ENCODE measurements around the gene PCARE.

PCARE gene

DNA sequence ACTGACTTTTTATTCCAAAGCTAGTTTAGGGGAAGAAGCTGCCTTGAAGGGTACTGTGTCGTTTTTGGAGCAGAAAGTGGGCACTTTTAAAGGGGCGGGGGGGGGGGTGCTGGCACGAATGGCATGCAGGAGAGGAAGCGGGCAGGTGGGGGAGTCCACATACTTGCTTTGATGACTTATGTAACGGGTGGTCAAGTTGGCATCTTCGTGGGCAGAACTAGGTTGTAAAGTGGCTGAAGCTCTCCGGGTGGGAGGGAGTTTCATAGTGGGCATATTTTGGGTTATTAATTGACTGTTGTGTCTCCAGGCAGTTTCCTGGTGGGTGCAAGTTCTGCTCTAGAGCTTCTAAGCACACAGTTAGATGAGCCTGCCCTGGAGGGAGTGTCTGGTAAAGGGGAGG, 19.9 kb downstream of the PCARE start:
- Histone ChIP-seq H3K79me1 (ENCODE audit: low read length) (no peaks in the 10 kb centered on the region), H2BK5ac (ENCODE audit: low read length) (peak overlapping the region; percentile 59), H2BK120ac (ENCODE audit: low read depth, low read length) (peak overlapping the region; percentile 15), H3K23ac (ENCODE audit: low read length) (no peak overlapping the region), H4K5ac (ENCODE audit: low read length) (no peak overlapping the region), H3K27ac (ENCODE audit: low read depth, low read length) (peak overlapping the region; percentile 64), H3K18ac (ENCODE audit: low read length) (peak overlapping the region; percentile 94), H3K4me3 (ENCODE audit: low read length) (no peak overlapping the region), H3K9ac (ENCODE audit: low read length) (no peak overlapping the region), H3K56ac (ENCODE audit: low read length) (no peak overlapping the region), H3K4me2 (ENCODE audit: low read length) (no peak overlapping the region), H4K8ac (ENCODE audit: low read depth, low read length) (no peak overlapping the region), H3K79me2 (ENCODE audit: control insufficient read depth, insufficient read depth, low read length) (no peaks in the 10 kb centered on the region), H3K27me3 (ENCODE audit: insufficient read depth, low read length, poor library complexity) (no peaks in the 10 kb centered on the region), H3K36me3 (ENCODE audit: control insufficient read depth, insufficient read depth, low read length) (no peaks in the 10 kb centered on the region), H3K4ac (ENCODE audit: low read depth, low read length) (no peak overlapping the region), H2AK5ac (ENCODE audit: low read length) (peak overlapping the region; percentile 81), H2BK15ac (replicated peaks; ENCODE audit: low read depth) (no peak overlapping the region), H3K4me1 (ENCODE audit: control insufficient read depth, low read depth, low read length) (peaks cover 17% of the 10 kb centered on the region)
- DNase-seq, result no peak
- WGBS (ENCODE audit: extremely low coverage, insufficient coverage, low lambda C conversion rate), result no CpG with 5 or more reads among the region's 7 CpGs

DNA sequence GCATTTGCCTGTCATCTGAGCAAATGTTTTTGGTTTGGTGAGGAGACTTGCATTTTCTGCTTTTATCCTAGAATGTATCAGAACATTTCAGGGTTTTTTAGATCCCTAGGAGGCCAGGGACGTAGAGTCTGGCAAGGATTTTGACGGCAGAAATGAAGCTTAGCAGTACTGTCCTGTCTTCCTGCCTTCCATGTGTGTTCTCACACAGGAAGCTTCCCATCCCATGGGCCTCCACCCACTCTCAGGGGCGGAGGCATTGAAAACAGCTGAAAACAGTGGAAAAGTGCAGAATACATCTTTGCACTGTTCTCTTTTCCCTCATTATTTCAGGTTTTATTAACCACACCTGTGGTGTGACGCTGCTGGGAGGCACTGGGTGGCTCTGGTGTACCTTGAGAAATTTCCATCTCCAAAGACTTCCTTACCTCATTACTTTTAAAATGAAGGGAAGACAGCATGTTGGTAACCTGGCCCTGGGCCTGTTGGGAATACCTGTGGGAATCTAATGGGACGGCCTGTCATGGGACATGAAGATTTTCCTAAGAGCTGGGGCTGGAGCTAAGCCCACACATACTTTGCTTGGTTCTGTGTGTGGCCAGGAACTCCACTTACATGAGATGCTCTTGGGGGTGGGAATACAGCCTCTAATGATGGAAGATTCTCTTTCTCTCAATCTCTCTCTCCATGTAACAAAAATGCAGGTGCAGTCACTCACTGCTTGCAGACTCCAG, 20.5 kb downstream of the PCARE start:
- Histone ChIP-seq H3K4me1 (ENCODE audit: control insufficient read depth, low read depth, low read length) (peaks cover 17% of the 10 kb centered on the region), H4K5ac (ENCODE audit: low read length) (peak overlapping the region; percentile 62), H3K18ac (ENCODE audit: low read length) (peak overlapping the region; percentile 94), H3K27me3 (ENCODE audit: insufficient read depth, low read length, poor library complexity) (no peaks in the 10 kb centered on the region), H3K36me3 (ENCODE audit: control insufficient read depth, insufficient read depth, low read length) (no peaks in the 10 kb centered on the region), H3K9ac (ENCODE audit: low read length) (no peak overlapping the region), H4K8ac (ENCODE audit: low read depth, low read length) (no peak overlapping the region), H2BK5ac (ENCODE audit: low read length) (peak overlapping the region; percentile 62), H2AK5ac (ENCODE audit: low read length) (peak overlapping the region; percentile 37), H3K4me2 (ENCODE audit: low read length) (no peak overlapping the region), H3K23ac (ENCODE audit: low read length) (no peak overlapping the region), H2BK120ac (ENCODE audit: low read depth, low read length) (peak overlapping the region; percentile 15), H3K79me1 (ENCODE audit: low read length) (no peaks in the 10 kb centered on the region), H2BK15ac (replicated peaks; ENCODE audit: low read depth) (no peak overlapping the region), H3K56ac (ENCODE audit: low read length) (peak overlapping the region; percentile 77), H3K27ac (ENCODE audit: low read depth, low read length) (peak overlapping the region; percentile 64), H3K79me2 (ENCODE audit: control insufficient read depth, insufficient read depth, low read length) (no peaks in the 10 kb centered on the region), H3K4me3 (ENCODE audit: low read length) (no peak overlapping the region), H3K4ac (ENCODE audit: low read depth, low read length) (no peak overlapping the region)
- no CpG with 5 or more reads among the region's 5 CpGs for WGBS (ENCODE audit: extremely low coverage, insufficient coverage, low lambda C conversion rate)
- peak; percentile 71 for DNase-seq

DNA sequence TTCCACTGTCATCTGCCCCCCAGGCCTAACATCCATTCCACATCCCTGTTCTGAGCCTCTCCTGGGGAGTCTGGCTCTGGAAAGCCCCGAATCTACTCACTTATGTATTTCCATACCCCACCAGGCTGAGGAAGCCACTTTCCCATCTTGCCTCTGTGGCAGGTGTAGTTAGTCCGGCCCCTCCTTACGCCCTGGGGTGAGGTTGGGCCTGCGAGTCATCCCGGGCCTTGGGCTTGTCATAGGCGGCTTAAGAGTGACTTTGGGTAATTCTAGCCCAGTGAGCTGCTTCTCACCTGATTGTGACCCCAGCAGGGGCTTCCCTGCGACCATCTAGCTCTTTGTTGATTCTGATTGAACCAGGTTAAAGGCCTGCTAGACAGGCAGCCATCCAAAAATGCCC, 21.1 kb downstream of the PCARE start:
- no peaks in the 10 kb centered on the region for H3K27me3 ChIP-seq (ENCODE audit: insufficient read depth, low read length, poor library complexity)
- no peak overlapping the region for H2BK5ac ChIP-seq (ENCODE audit: low read length)
- H4K5ac ChIP-seq (ENCODE audit: low read length), result no peak overlapping the region
- H3K79me1 ChIP-seq (ENCODE audit: low read length), result no peaks in the 10 kb centered on the region
- no peak overlapping the region for H3K56ac ChIP-seq (ENCODE audit: low read length)
- H3K27ac ChIP-seq (ENCODE audit: low read depth, low read length), result peak overlapping the region; percentile 65
- no peaks in the 10 kb centered on the region for H3K79me2 ChIP-seq (ENCODE audit: control insufficient read depth, insufficient read depth, low read length)
- H3K36me3 ChIP-seq (ENCODE audit: control insufficient read depth, insufficient read depth, low read length), result no peaks in the 10 kb centered on the region
- no CpG with 5 or more reads among the region's 7 CpGs for WGBS (ENCODE audit: extremely low coverage, insufficient coverage, low lambda C conversion rate)
- no peak overlapping the region for H3K9ac ChIP-seq (ENCODE audit: low read length)
- H2AK5ac ChIP-seq (ENCODE audit: low read length), result no peak overlapping the region
- H3K23ac ChIP-seq (ENCODE audit: low read length), result no peak overlapping the region
- H3K4ac ChIP-seq (ENCODE audit: low read depth, low read length), result no peak overlapping the region
- H2BK120ac ChIP-seq (ENCODE audit: low read depth, low read length), result no peak overlapping the region
- H2BK15ac ChIP-seq (replicated peaks; ENCODE audit: low read depth), result no peak overlapping the region
- peaks cover 17% of the 10 kb centered on the region for H3K4me1 ChIP-seq (ENCODE audit: control insufficient read depth, low read depth, low read length)
- H3K18ac ChIP-seq (ENCODE audit: low read length), result peak overlapping the region; percentile 19
- DNase-seq, result peak; percentile 97
- H4K8ac ChIP-seq (ENCODE audit: low read depth, low read length), result no peak overlapping the region
- no peak overlapping the region for H3K4me2 ChIP-seq (ENCODE audit: low read length)
- H3K4me3 ChIP-seq (ENCODE audit: low read length), result no peak overlapping the region

DNA sequence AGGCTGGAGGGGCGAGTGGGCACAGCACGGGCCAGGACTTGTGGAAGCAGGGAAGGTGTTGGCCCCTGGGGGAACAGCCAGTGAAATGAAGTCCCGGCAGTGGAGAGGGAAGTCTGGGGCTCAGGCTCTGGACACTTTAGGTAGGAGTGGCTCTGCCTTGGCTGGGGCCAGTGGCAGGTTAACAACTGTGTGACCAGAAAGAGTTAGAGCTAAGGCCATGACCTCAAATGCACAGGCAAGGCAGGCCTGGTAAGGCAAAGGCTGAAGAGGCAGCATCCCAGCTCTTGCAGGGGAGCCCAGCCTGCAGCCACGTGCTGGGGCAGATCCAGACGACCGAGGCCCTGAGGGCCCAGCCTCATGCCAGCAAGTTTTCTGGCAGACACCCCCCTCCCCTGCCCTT, 21.5 kb downstream of the PCARE start:
- peak overlapping the region; percentile 19 for H3K18ac ChIP-seq (ENCODE audit: low read length)
- H4K8ac ChIP-seq (ENCODE audit: low read depth, low read length), result no peak overlapping the region
- peak overlapping the region; percentile 65 for H3K27ac ChIP-seq (ENCODE audit: low read depth, low read length)
- no peak overlapping the region for H2BK15ac ChIP-seq (replicated peaks; ENCODE audit: low read depth)
- H2AK5ac ChIP-seq (ENCODE audit: low read length), result peak overlapping the region; percentile 59
- H3K79me1 ChIP-seq (ENCODE audit: low read length), result no peaks in the 10 kb centered on the region
- no peaks in the 10 kb centered on the region for H3K79me2 ChIP-seq (ENCODE audit: control insufficient read depth, insufficient read depth, low read length)
- H3K4ac ChIP-seq (ENCODE audit: low read depth, low read length), result peak overlapping the region; percentile 46
- no peak overlapping the region for H3K4me2 ChIP-seq (ENCODE audit: low read length)
- H3K27me3 ChIP-seq (ENCODE audit: insufficient read depth, low read length, poor library complexity), result no peaks in the 10 kb centered on the region
- no peak overlapping the region for H4K5ac ChIP-seq (ENCODE audit: low read length)
- H2BK120ac ChIP-seq (ENCODE audit: low read depth, low read length), result peak overlapping the region; percentile 16
- no peak overlapping the region for H3K9ac ChIP-seq (ENCODE audit: low read length)
- peak overlapping the region; percentile 65 for H3K56ac ChIP-seq (ENCODE audit: low read length)
- H3K23ac ChIP-seq (ENCODE audit: low read length), result peak overlapping the region; percentile 37
- no CpG with 5 or more reads among the region's 6 CpGs for WGBS (ENCODE audit: extremely low coverage, insufficient coverage, low lambda C conversion rate)
- no peak overlapping the region for H3K4me3 ChIP-seq (ENCODE audit: low read length)
- DNase-seq, result no peak
- peaks cover 17% of the 10 kb centered on the region for H3K4me1 ChIP-seq (ENCODE audit: control insufficient read depth, low read depth, low read length)
- H2BK5ac ChIP-seq (ENCODE audit: low read length), result peak overlapping the region; percentile 48
- no peaks in the 10 kb centered on the region for H3K36me3 ChIP-seq (ENCODE audit: control insufficient read depth, insufficient read depth, low read length)

DNA sequence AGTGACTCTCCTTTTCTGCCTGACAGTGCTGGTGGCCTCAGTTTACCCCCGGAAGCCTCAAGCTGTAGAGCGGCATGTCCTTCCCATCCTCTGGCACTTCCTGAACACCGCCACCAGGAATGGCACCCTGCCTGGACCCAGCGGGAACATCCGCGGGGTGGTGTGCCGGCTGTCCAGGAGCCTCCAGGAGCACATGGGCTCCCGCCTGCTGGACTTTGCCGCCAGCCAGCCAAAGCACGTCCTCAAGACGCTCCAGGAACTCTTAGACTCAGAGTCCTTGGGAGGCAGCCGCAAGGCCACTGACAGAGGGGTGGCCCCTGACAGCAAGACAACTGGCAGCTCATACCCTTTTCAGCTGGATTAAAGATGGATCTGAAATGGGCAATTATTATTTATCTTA, 22.6 kb downstream of the PCARE start:
- WGBS (ENCODE audit: extremely low coverage, insufficient coverage, low lambda C conversion rate), result no CpG with 5 or more reads among the region's 12 CpGs
- Histone ChIP-seq H3K4ac (ENCODE audit: low read depth, low read length) (no peak overlapping the region), H3K9ac (ENCODE audit: low read length) (no peak overlapping the region), H3K4me3 (ENCODE audit: low read length) (no peak overlapping the region), H3K56ac (ENCODE audit: low read length) (no peak overlapping the region), H4K5ac (ENCODE audit: low read length) (no peak overlapping the region), H2BK15ac (replicated peaks; ENCODE audit: low read depth) (no peak overlapping the region), H2BK5ac (ENCODE audit: low read length) (no peak overlapping the region), H3K18ac (ENCODE audit: low read length) (no peak overlapping the region), H3K79me2 (ENCODE audit: control insufficient read depth, insufficient read depth, low read length) (no peaks in the 10 kb centered on the region), H3K27me3 (ENCODE audit: insufficient read depth, low read length, poor library complexity) (no peaks in the 10 kb centered on the region), H3K27ac (ENCODE audit: low read depth, low read length) (no peak overlapping the region), H3K36me3 (ENCODE audit: control insufficient read depth, insufficient read depth, low read length) (no peaks in the 10 kb centered on the region), H2AK5ac (ENCODE audit: low read length) (peak overlapping the region; percentile 83), H3K79me1 (ENCODE audit: low read length) (no peaks in the 10 kb centered on the region), H3K4me2 (ENCODE audit: low read length) (no peak overlapping the region), H2BK120ac (ENCODE audit: low read depth, low read length) (no peak overlapping the region), H3K4me1 (ENCODE audit: control insufficient read depth, low read depth, low read length) (peaks cover 17% of the 10 kb centered on the region), H3K23ac (ENCODE audit: low read length) (no peak overlapping the region), H4K8ac (ENCODE audit: low read depth, low read length) (no peak overlapping the region)
- no peak for DNase-seq

DNA sequence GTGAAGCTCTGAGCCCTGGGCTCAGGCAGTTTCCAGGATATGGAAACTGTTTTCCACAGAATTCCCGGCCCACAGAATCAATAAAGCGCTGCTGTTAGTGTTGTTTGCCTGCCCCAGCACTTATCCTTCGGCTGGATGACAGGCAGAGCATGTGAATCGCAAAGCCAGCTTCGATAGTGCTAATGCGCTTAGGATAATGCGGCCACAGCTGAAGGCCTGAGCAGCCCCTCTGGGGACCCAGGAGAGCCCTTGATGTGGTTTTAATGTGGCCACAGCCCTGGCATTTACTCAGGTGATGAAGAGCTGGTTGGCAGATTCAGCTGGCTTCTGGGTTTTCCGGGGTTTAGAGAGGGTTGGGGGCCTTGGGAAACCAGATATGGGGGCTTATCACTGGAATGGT, 23.7 kb downstream of the PCARE start:
- no peak overlapping the region for H3K9ac ChIP-seq (ENCODE audit: low read length)
- no peak overlapping the region for H3K56ac ChIP-seq (ENCODE audit: low read length)
- H2BK5ac ChIP-seq (ENCODE audit: low read length), result no peak overlapping the region
- H2AK5ac ChIP-seq (ENCODE audit: low read length), result no peak overlapping the region
- no peak overlapping the region for H3K4me2 ChIP-seq (ENCODE audit: low read length)
- no peak overlapping the region for H4K5ac ChIP-seq (ENCODE audit: low read length)
- no peak overlapping the region for H2BK120ac ChIP-seq (ENCODE audit: low read depth, low read length)
- H2BK15ac ChIP-seq (replicated peaks; ENCODE audit: low read depth), result no peak overlapping the region
- no peak overlapping the region for H3K27ac ChIP-seq (ENCODE audit: low read depth, low read length)
- no peak overlapping the region for H4K8ac ChIP-seq (ENCODE audit: low read depth, low read length)
- no peaks in the 10 kb centered on the region for H3K79me2 ChIP-seq (ENCODE audit: control insufficient read depth, insufficient read depth, low read length)
- H3K36me3 ChIP-seq (ENCODE audit: control insufficient read depth, insufficient read depth, low read length), result no peaks in the 10 kb centered on the region
- no peak overlapping the region for H3K18ac ChIP-seq (ENCODE audit: low read length)
- no peak overlapping the region for H3K23ac ChIP-seq (ENCODE audit: low read length)
- no peak overlapping the region for H3K4me3 ChIP-seq (ENCODE audit: low read length)
- no peaks in the 10 kb centered on the region for H3K79me1 ChIP-seq (ENCODE audit: low read length)
- peaks cover 17% of the 10 kb centered on the region for H3K4me1 ChIP-seq (ENCODE audit: control insufficient read depth, low read depth, low read length)
- H3K27me3 ChIP-seq (ENCODE audit: insufficient read depth, low read length, poor library complexity), result no peaks in the 10 kb centered on the region
- H3K4ac ChIP-seq (ENCODE audit: low read depth, low read length), result no peak overlapping the region
- no CpG with 5 or more reads among the region's 8 CpGs for WGBS (ENCODE audit: extremely low coverage, insufficient coverage, low lambda C conversion rate)
- no peak for DNase-seq

All from mesendoderm (in vitro differentiated cells).